GM18498 (cell line): ENCODE measurements around the gene LRSAM1.

Source experiments
- ATAC-seq: cut with Tn5 transposase; IDR thresholded peaks from one replicate; pipeline ENCODE4 v1.9.1; 2021; ENCODE audit warnings: mild to moderate bottlenecking, moderate library complexity; ENCODE audit not compliant: unreplicated experiment

The LRSAM1 gene

DNA sequence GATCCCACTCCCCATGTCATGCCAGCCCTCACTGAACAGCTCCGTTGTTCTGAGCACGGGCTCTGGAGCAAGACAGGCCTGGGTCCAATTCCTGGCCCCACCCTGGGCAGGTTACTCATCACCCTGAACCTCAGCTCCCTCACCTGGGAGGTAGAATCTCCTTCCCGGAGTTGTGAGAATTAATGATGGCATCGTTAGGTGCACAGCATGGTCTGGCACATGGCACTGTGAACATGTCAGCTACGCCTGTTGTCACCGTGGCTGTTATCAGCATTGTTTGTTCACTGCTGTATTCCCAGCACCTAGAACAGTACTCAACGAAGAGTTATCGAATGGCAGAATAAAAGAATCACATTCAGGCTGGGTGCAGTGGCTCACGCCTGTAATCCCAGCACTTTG lies 43.0 kb downstream of the LRSAM1 start:
- no peak for ATAC-seq

DNA sequence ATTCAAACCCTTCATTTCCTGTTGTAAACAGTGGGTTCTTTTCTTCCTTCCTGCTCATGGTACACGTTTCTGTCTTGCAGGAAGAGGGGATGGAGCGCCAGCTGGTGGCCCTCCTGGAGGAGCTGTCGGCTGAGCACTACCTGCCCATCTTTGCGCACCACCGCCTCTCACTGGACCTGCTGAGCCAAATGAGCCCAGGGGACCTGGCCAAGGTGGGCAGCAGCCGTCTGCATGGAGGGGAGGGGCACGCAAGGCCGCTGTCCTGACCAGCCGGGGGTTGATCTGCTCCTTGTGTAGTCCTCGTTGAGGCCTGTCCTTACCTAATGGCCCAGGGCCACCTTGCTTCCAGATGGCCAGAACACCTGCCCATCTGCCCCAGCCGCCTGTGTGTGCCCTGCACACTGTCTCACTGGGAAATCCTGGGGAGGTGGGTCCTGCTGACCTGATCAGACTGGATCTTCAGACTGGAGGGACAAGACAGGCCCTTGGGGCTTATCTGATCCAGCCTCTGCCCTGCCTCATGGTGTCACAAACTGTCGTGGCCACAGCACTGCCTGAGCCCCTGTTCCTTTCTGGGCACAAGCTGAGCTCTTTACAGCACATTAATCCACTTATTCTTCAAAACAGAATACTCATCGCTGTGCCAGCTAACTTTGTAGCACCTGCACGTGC lies 44.7 kb downstream of the LRSAM1 start:
- ATAC-seq: no peak

DNA sequence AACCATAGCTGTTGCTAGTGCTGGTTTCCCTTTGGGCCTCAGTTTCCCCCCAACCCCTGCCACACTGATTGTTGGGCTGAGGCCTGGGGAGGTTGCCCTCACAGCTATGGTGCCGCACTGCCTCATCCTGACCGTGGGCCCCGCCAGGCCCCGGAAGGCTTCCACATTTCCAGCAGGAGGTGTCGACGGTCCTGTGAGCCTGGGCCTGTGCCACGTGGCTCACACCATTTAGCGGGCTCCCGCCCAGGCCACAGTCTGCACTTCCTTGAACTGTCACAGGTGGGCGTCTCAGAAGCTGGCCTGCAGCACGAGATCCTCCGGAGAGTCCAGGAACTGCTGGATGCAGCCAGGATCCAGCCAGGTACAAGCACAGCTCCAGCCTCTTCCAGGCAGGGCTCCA lies 45.7 kb downstream of the LRSAM1 start:
- ATAC-seq: no peak

DNA sequence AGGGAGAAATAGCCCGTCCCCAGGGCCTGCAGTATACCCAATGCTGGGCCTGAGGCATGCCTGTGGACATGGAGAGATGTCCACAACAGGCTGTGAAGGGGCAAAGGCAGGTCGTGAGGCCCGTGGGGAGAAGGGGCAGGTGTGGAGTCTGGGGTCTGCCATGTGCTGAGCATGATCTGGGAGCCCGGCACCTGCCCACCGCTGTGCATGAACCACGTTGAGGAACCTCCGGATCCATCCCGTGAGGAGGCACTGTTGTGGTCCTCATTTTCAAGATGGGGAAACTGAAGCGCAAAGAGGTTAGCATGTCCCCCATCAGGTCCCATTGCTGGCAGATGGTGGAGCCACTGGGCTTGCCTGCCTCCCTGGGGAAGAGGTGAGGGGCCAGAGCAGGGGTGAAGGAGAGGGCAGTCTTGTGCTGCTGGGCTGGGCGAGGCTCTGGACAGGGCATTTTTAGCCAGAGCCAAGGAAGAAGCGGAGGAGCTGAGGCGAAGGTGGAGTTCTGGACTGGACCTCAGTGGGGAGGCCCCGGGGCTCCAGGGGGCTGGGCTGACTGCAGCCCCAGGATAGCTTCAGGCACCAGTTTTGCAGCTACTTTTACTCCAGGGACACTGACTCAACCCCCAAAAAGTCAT lies 46.5 kb downstream of the LRSAM1 start:
- ATAC-seq: no peak

DNA sequence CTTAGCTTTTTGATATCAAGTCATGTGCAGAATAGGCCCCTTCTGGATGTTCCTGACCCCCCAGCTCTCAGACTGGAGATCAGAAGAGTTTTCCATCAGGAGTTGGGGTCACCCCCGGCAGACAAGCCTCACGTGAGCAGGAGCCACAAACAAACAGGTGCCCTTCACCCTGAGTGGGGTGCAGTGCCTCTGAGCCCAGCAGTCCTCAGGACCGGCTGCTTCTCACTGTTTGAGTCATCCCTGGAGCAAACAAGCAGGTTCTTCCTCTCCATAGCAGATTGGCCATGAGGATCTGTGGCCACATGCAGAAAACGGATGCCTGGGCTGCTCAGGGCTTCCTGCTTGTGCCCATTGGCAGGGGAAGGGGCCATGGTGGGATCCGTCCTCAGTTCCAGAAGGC lies 47.0 kb downstream of the LRSAM1 start:
- ATAC-seq: no peak

DNA sequence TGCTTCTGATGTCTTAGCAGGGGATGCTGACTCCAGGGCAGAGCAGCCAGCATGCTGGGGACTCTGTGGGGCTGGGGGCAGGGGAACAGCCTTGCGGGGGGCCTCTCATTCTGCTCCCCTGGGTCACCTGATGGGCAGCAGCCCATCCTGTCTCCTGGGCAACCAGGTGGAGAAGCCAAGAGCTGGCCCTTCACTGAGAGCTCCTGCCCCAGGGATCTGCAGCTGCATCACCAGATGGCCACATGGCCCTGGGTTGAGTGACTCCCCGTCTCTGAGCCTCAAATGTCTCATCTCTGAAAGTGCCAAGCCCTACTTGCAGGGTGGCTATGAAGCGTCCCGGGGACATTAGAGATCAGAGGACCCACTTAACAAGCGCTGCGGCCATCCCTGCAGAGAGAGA lies 49.1 kb downstream of the LRSAM1 start:
- ATAC-seq: no peak

DNA sequence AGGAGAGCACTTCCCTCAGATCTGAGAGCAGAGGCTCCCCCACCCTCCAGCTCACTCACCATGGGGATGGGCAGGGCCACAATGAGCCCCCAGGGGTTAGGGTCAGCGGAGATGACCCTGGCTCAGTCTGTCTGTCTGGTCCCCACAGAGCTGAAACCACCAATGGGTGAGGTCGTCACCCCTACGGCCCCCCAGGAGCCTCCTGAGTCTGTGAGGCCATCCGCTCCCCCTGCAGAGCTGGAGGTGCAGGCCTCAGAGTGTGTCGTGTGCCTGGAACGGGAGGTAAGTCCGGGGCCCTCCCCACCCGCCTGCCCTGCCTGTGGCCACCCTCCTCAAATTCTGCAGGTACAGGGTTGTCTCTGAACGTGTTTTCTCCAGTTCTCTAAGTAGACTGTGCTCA lies 49.6 kb downstream of the LRSAM1 start:
- ATAC-seq: no peak

DNA sequence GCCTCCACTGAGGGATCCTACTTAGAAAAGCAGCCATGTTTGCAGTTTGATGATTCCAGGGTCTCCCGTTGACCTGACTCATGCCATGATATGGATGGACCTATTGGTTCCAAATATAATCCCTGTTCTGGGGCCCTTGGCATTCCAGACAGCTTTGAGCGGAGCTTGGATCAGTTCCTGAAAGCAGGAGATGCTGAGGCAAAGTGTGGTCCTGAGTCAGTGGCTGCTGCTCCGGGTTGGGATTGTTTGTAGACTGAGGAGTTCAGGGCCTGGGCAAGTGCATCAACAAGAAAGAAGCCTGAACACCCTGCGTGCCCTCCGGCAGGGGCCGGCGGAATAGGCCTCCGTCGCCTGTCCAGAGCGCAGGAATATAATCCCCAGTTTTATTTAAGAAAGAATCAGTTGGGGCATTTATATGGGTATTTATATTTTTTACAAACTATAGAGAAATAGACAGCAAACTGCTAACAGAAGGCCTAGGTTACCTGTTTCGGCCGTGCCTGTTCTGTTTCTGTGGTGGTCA lies 50.6 kb downstream of the LRSAM1 start:
- no peak for ATAC-seq

DNA sequence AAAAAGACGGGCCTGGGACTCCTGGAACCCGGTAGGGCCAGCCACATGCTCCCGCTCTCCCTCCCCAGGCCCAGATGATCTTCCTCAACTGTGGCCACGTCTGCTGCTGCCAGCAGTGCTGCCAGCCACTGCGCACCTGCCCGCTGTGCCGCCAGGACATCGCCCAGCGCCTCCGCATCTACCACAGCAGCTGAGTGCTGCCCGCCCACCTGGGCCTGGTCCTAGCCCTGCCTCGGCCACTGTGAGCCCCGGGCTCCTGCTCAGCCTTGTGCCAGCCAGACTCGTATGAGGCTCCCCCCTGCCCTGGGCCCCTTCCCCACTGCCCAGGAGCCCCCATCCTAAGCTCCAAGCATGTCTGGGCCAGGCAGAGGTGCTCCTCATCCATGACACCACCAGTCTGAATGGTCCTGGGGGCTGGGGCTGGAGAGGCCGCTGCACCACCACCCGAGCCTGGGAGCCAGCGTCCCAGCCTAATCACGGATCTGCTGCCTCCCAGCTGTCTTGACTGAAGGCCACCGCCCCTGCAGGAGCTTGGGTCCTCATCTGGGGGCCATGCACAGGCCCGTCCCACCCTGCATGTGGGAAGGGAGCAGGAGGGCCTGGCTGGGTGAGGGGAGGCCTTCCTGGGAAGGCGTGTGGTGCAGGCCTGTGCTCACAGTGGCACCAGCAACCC lies 51.5 kb downstream of the LRSAM1 start:
- ATAC-seq: no peak

DNA sequence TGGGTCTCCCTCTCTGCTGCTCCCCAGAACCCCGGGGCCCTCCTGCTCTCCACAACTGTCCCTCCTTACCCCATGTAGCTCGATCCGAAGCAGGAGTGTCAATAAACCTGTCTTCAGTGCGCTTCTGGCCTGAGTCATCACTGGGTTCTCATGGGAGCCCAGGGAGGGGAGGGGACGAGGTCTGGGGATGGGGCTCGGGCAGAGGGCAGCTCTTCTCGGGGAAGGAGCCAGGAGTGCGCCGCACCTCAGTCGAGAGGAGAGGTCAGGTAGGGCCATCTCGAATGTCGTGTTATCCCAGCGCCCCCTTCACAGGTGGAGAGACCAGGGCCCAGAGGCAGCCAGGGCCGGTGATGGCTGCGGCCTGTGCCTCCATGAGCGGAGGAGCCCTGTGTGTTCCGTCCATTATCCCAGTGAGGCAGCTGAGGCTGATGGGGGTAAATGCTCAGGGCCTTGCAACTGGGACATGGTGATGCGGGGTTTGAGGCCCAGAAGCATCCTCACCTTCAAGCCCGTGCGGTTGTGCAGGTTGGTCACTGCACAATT lies 52.1 kb downstream of the LRSAM1 start:
- no peak for ATAC-seq

DNA sequence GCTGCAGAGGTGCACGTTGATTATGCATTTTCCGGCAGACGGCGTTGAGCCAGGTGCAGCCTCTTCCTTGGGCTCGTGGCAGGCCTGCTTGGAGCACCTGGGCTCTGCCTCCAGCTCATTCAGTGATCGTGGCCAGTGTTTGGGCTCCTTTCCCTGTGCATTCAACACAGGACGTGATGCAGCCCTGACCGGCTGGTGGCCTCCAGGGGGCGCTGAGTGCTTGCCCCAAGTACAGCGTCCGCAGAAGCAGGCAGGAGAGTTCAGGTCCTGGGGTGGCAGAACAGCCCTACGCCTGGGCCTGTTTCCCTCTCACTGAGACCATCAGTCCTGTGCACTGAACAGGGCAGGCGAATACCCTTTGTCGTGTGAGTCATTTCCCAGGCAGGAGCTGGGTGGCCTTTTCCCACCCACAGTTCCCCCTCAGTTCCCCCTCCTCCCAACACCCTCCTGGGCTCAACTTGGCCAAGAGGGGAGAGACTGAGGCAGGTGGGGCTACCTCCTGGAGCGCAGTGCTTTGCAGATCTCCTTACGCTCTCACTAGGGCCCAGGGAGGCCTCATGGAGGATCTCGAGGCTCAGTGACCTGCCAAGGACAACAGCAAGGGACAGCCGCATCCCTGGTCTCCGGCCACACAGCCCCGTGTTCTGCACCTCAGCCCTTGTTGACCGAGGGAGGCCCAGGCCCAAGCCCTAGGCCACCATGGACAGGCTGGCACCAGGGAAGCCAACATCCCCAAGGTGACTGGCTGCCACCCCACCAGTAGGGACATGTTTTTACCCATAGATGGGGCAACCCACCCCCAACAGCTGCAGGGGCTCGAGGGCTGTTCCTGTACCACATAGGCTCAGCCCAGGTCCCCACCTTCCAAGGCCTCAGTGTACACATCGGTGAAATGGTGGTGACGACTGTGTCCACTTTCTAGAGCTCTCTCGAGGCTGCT lies 52.9 kb downstream of the LRSAM1 start:
- ATAC-seq: no peak

DNA sequence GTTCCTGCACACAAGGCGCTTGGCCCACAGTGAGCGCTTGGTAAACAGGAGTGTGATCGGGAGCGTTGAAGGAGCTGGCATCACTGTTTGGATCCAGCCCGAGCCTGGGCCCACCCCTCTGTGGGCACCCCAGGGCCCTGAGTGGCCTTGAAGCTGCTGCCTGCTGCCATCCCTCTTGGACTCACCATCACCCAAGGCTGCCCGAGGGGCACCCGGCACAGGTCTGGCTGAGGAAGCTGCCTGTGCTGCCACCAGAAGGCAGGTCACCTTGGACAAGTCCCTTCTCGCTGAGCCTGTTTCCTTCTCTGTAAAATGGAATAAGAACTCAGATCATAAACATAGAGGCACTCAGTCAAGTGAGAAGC lies 53.6 kb downstream of the LRSAM1 start:
- ATAC-seq: no peak

DNA sequence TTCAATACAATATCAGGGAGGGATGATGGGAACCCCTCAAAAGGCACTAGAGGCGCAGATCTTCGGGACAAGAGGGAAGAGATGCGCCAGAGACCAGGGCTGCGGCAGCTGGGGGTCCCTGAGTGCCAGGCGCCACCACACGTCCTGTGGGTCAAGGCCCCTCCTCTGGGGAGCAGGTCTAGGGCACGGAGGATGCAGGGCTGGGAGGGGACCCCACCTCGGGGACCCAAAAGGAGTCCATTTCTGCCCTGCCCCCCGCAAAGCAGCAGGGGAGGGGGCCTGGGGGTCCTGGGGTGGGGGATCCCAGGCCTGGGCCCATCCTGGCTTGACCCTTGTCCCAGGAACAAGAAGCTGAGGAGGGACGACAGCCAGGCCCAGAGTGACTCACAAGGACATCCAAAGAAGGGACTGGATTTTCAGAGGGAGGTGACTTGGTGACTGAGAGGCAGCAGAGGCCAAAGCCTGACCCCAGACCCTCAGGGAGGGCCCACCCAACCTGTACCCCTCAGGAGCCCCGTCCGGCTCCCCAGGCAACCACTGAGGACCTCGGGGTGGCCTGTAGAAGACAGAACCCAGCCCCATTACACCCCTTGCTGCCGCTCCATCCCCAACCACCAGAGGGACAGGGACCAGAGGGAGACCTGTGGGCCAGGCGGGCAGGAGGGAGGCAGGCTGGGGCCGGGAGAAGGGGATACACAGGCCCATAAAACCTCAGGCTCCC lies 54.2 kb downstream of the LRSAM1 start:
- no peak for ATAC-seq

DNA sequence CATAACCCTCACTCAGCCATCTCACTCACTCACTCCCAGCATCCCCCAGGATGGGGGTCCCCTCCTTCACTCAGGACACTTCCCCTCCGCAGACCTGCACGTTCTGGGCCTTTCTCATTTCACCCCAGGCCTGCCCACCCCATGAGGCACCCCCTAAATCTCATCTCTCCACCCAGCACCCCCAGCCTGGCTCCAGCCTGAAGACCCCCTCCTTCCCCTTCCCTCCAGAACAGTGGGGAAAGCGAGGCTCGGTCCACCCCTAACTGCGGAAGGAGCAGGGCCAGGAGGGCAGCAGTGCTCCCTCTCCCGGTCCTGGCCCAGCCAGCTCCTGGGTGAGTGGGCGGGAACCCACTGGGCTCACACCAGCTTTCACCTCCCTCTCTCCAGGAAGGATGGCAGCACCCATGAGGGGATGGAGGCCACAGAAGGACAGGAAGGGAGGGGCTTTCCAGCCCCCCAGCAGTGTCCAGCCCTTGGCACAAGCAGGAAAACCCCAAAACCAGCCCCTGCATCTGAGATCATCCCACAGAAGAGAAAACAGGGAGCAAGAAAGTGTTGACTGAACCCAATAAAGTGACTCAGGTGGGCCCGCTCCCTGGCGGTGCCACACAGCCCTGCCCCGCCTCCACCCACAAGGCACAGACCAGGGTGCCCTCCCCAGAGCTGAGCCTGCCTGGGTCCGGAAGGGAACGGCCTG lies 55.0 kb downstream of the LRSAM1 start:
- ATAC-seq: no peak

DNA sequence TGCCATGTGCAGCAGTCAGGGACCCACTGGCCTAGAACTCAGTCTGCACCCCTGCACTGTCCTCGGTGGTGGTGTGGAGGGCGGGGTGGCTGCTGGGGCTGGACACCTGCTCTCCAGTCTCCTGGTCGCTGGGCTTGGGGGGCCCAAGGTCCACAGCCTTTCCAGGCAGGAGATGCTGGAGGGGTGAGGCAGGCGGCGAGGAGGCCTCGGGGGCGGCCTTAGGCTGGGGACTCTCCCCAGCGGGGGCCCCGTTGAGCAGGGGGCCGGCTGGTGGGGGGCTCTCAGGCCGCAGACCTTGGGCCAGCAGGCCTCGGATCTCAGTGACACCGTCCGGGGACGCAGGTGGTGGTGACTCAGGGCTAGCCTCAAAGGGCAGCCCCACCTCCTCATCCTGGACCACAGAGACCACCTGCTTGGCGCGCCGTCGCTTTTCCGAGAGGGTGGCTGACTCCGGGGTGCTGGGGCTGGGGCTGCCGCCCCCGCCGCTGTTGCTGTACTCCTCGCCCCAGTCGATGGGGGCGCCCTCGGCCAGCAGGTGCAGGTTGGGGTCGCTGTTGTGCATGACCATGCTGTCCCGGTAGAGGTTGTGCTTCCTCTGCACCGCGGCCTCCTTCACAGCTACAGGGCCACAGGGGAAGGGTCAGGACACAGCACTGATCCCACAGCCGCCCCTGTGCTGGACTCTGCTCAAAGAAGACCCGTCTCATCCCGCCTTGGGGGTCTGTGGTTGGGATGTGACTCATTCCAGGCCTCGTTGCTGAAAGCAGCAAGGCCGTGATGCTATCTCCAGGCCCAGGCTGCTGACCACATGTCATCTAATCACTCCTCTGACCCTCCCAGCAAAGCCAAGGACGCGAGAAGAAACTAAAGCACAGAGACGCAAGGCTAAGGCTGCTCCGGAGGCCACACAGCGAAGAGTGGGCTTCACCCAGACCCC lies 55.8 kb downstream of the LRSAM1 start:
- no peak for ATAC-seq

DNA sequence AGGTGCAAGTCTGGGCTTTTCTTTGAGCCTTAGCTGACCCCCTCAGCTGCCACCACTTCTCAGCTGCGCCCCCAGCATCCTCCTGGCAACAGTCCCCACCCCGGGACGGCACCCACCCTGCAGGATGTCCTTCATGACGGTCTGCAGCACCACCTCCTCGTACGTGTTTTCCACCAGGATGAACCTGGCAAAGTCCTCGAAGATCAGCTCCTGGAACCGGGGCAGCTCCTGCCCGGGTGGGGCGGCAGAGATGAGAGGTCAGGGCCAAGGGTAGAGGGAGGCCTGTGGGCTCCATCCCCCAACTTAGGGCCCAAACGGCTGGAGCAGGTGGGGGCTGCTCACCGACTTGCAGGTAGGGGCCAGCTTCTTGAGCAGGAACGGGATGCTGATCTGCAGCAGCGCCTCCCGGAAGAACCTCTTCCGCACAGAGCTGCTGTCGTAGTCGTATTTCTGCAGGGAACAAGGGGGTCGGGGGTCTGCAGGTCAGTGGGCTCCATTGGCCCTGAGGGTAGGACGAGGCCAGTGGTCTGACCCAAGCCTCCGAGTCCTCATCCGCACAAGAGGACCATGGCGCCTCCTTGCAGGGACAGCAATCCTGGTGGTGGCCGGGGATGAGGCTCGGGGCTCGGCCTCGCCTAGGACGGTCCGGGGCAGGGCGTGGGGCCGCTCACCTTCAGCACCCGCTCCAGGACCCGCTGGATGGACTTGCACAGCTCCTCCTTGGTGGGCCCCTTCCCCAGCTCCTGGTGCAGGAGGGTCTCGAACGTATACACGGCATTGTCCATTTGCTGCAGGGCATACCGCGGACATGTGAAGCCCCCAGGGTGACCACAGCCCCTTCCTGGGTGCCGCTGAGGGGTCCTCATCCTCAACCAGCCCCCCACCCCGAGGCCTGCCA lies 56.7 kb downstream of the LRSAM1 start:
- no peak for ATAC-seq

DNA sequence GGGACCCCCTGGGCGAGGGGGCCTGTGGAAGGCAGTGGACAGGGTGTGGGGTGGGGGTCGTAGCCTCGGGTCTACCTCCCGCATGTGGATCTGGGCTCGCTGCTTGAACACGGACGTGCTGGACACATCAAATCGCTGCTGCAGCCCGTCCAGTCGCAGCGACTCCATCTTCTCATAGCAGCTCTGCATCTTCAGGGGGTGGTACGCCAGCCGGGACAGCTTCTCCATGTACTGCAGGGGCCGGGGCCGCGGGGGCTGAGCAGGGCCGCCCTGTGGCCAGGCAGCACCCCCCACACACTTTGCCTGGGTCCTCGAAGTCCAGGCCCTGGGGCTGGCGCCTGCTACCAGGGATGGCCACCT lies 57.6 kb downstream of the LRSAM1 start:
- ATAC-seq: no peak
